Right renal pelvis (tissue), 4 donors: Measurements from ENCODE around the gene ATCAY. TPM values are rescaled to one million over a fixed set of nuclear protein-coding genes. Genes with fewer than 3 reads are reported as not detected.
A peak's percentile ranks its signal among the peaks of the same experiment; 100 is the strongest.
"Not testable (repeated sequence)": the region's sequence is repeated elsewhere in the genome, so short reads cannot be mapped to it uniquely, and the experiment has no call there.

ENCODE experiments used
- DNase-seq, 4 donors: peaks; one replicate each; pipeline ENCODE4 v3.0.0-alpha.2; 2013; ENCODE audit warnings: low read depth in 4 of 4, low spot score in 3 of 4, missing footprints in 1 of 4
- polyA plus RNA-seq, 4 donors: library from polyadenylated mRNA; unstranded; fragments of 120-200 nt; gene quantifications; one replicate each; pipeline ENCODE4 v1.2.1, GENCODE V29; 2013; ENCODE audit not compliant: insufficient read length in 4 of 4

The ATCAY gene
- polyA plus RNA-seq, 4 donors, result 0.32 to 0.61 (median 0.39) TPM

- DNase-seq, result not testable (repeated sequence)
Observed at GRCh38 chr19:3967983-3968382, 87.5 kb downstream of the ATCAY start.

- DNase-seq, result peak; percentile 55 to 86 (median 84)
Observed at GRCh38 chr19:3968556-3969434, 88.3 kb downstream of the ATCAY start.

GRCh38 chr19:3969435-3970312, 89.2 kb downstream of the ATCAY start:
- no peak for DNase-seq

- DNase-seq, result no peak
Observed at GRCh38 chr19:3970313-3970807, 89.9 kb downstream of the ATCAY start.

GRCh38 chr19:3970808-3971598, 90.5 kb downstream of the ATCAY start, which contains the start of gene DAPK3:
Gene DAPK3, minus strand, starts transcription at chr19:3971099. Its CDS starts 1,364 bp downstream, at chr19:3969735.
- peak; percentile 89 to 95 (median 92) for DNase-seq

- DNase-seq, result no peak
Observed at GRCh38 chr19:3975144-3975543, 94.7 kb downstream of the ATCAY start.

GRCh38 chr19:3975637-3976087, 95.2 kb downstream of the ATCAY start:
- DNase-seq, result no peak

- no peak for DNase-seq
Observed at GRCh38 chr19:3976495-3977241, 96.2 kb downstream of the ATCAY start.

Other genes with a start within 250 kb of the ATCAY start
- gene PIP5K1C, start 180.2 kb upstream of the ATCAY start, polyA plus RNA-seq, result 10 to 100 TPM; 19.3 to 30.8 (median 23.3) TPM
- 10 to 100 TPM in 2 of 4 donors, 1 to 10 TPM in 2; 7.7 to 11.3 (median 9.6) TPM for gene TJP3, start 172.3 kb upstream of the ATCAY start, polyA plus RNA-seq
- gene APBA3, start 119.0 kb upstream of the ATCAY start, polyA plus RNA-seq, result 10 to 100 TPM; 14.2 to 21.6 (median 16.6) TPM
- 10 to 100 TPM; 32.1 to 43.9 (median 38.1) TPM for gene MRPL54, start 118.0 kb upstream of the ATCAY start, polyA plus RNA-seq
- gene RAX2, start 108.5 kb upstream of the ATCAY start, polyA plus RNA-seq, result under 1 TPM in 1 of 4 donors, not detected in 3; 0.03 TPM
- gene MATK, start 94.3 kb upstream of the ATCAY start, polyA plus RNA-seq, result 1 to 10 TPM in 2 of 4 donors, under 1 TPM in 2; 0.50 to 1.8 (median 1.1) TPM
- 1 to 10 TPM; 1.3 to 1.8 (median 1.6) TPM for gene ZFR2, start 11.6 kb upstream of the ATCAY start, polyA plus RNA-seq
- under 1 TPM in 2 of 4 donors, not detected in 2; 0.39 to 0.59 TPM for gene NMRK2, start 52.4 kb downstream of the ATCAY start, polyA plus RNA-seq
- gene DAPK3, start 90.4 kb downstream of the ATCAY start, polyA plus RNA-seq, result 10 to 100 TPM; 36.5 to 55.5 (median 39.6) TPM
- gene EEF2, start 104.8 kb downstream of the ATCAY start, polyA plus RNA-seq, result 1,000 to 10,000 TPM; 1,542 to 1,906 (median 1,629) TPM
- 10 to 100 TPM; 33.5 to 39.4 (median 38.1) TPM for gene PIAS4, start 127.1 kb downstream of the ATCAY start, polyA plus RNA-seq
- 10 to 100 TPM in 2 of 4 donors, 1 to 10 TPM in 2; 8.9 to 11.0 (median 9.7) TPM for gene ZBTB7A, start 186.2 kb downstream of the ATCAY start, polyA plus RNA-seq
- gene MAP2K2, start 243.4 kb downstream of the ATCAY start, polyA plus RNA-seq, result 100 to 1,000 TPM; 102 to 139 (median 104) TPM